HG03064 (cell line): ENCODE measurements around the gene EGR4.

ENCODE experiments used
- ATAC-seq: cut with Tn5 transposase; IDR thresholded peaks from one replicate; pipeline ENCODE4 v1.9.1; 2021; ENCODE audit warnings: low read depth; ENCODE audit not compliant: unreplicated experiment

The EGR4 gene

DNA sequence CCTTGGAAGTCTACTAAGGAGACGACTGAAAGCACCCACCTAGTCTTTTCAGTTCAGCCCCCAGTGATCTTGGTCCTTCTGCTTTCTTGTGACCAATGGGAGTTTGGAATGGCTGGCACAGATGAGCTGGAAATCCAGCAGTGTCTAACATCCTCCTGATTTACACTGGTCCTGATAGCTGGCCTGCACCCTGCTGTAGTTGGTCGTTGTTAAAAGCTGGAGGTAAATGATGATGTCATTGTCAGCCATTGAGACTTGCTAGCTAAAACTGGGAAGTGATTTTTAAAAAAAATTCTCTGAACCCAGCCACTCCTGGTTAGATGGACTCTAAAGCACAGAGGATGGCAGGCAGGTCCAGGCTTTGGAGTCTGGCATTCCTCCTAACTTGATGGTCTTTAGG lies 39.9 kb downstream of the EGR4 start:
- ATAC-seq: no peak

DNA sequence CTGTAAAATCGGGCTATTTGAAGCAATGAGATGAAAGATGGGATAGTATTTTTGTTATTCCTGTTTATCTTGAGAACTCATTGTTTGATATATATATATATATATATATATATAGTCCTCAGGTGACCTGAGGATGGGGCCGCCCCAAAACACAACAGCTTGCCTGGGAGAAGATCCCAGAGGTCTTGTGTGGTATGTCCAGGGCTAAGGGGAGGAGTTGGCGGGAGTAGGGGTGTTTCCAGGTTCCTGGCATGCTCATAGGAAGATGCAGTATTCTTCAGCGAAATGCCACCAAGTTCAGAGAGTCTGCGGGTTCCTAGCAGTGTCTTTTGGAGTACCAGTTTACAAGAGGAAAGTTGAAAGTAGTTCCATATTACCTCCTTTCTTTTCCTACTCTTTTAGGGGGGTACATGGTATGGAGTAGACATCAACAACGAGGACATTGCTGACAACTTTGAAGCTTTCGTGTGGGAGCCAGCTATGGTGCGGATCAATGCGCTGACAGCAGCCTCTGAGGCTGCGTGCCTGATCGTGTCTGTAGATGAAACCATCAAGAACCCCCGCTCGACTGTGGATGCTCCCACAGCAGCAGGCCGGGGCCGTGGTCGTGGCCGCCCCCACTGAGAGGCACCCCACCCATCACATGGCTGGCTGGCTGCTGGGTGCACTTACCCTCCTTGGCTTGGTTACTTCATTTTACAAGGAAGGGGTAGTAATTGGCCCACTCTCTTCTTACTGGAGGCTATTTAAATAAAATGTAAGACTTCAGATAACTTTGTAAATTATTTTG lies 40.9 kb downstream of the EGR4 start:
- ATAC-seq: no peak

DNA sequence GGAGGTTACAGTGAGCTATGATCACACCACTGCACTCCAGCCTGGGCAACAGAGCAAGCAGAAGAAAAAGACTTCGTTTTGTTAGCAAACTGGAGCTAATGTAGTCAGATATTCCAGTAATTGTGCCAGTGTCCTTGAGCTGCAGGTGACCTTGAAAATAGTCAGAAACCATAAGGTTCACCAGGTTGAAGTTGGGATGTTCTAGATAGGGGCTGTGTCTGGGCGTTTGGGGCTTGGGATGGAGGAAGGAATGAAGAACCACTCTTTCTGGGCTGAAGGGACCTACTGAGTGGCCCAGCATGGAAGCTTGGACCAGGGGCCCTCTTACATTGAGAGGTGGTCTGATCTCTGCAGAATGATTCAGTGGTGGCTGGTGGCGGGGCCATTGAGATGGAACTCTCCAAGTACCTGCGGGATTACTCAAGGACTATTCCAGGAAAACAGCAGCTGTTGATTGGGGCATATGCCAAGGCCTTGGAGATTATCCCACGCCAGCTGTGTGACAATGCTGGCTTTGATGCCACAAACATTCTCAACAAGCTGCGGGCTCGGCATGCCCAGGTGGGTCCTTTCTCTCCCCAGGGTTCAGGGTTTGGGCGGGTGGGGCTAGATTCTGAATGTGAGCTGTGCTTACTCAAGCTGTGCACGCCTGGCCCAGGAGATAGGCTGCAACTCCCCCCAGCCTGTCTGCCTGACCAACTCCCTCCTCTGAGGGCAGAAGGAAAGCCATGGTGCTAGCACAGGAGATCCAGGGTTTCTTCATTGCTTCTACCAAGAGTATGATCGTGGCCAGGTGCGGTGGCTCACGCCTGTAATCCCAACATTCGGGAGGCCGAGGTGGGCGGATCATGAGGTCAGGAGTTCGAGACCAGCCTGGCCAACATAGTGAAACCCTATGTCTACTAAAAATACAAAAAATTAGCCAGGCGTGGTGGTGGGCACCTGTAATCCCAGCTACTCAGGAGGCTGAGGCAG lies 42.2 kb downstream of the EGR4 start:
- ATAC-seq: no peak

DNA sequence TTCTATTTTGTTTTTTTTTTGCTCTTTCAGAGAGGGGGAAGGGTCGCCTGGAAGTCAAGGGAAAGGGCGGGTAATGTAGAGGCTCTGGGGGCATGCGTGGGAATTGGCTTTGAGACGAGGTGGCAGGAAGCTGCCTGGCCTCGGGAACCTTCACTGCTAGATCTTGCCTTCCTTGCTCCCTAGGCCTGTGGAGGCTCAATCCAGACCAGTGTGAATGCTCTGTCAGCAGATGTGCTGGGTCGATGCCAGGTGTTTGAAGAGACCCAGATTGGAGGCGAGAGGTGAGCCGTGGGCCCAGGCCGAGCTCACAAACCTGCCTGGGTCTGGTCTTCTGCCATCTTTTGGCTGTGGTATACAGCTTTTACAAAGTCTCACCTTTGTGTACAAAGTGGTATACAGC lies 43.7 kb downstream of the EGR4 start:
- ATAC-seq: no peak

DNA sequence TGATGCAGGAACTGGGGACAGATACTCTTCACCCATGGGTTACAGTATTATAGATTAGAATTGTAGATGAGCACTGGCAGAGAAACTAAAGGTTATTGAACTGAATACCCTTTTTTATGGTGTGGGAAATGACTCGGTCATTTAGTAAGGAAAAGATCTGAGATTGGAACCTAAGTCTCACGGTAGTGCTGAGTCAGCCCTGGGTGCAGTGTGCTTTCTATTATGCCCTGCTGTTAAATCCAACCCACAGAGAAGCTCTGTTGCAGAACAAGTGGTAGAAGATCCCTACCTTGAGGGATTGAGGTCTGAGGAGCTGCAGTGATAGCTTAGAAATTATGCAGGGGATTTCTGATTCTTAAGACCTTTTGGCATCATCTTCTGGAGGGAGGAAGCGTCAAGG lies 46.5 kb downstream of the EGR4 start:
- ATAC-seq: no peak

DNA sequence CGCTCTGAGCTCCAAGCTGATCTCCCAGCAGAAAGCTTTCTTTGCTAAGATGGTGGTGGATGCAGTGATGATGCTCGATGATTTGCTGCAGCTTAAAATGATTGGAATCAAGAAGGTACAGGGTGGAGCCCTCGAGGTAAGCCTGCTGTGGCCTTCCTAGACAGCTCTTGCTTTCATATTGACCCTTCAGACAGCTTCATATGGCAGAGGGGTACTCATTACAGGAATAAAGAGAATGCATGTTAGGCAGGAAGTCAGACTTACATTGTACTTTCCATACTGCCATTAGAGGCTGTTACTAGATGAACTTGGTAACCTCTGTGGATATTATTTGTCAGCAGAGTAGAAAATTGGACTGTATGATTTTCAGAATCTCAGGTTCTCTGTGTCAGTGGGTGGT lies 48.8 kb downstream of the EGR4 start:
- ATAC-seq: no peak

DNA sequence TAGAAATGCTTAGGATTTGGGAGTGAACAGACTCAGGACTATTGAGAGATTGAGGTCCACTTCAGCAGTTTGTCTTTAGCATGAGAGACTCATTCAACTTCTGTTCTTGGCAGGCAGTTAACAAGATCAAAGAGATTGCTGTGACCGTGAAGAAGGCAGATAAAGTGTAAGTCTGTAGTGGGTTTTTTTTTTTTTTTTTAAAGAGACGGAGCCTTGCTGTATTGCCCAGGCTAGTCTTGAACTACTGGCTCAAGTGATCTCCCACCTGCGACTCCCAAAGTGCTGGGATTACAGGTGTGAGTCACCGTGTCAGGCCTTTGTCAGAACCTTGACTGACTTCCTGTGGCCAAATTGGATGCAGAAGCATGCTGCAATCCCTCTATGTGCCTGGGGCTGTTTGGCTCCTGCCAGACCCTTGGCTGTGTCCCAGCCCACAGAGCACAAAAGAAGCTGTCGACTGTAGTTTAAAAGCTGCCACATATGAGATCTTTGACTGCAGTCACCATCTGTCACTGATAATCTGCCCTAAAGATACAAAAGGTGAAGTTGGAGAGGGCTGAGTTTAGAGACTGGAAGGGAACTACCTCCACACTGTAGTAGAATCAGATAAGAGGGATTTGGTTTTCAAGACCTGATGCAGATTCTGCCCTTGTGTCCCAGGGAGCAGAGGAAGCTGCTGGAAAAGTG lies 49.3 kb downstream of the EGR4 start:
- no peak for ATAC-seq
